K562 (cell line): Measurements from ENCODE around the gene TUBA4B. TPM values are rescaled to one million over a fixed set of nuclear protein-coding genes. Genes with fewer than 3 reads are reported as not detected.

Source experiments
- ATAC-seq: fragments of 200-7000 bp; cut with Tn5 transposase; 3 replicates; pipeline ENCODE4 v1.9.1; 2020; ENCODE audit warnings: moderate library complexity
- BruUV-seq: library from RNA; stranded (reverse); fragments of 400-500 nt; replicated peaks from 2 replicates; lab custom pipeline; 2021; lab: Mats Ljungman, UMichigan
- CTCF ChIA-PET: fragments of 300-600 bp; formaldehyde crosslinking; extraction: SDS; loops from one replicate; lab custom pipeline; 2021; ENCODE audit warnings: low intra/inter-chr PET ratio; lab: Yijun Ruan, JAX
- POLR2A ChIA-PET: fragments of 300-600, 350-650 bp; sonication (Branson Sonifier 250); formaldehyde crosslinking; extraction: SDS; loops from one replicate; lab custom pipeline; 2021; ENCODE audit warnings: antibody characterized with exemption, inconsistent platforms; lab: Yijun Ruan, JAX
- DNase-seq, 4 experiments: peaks; one replicate each; pipeline versions ENCODE4 v3.0.0 to v3.0.0-alpha.2; 2011 to 2018; ENCODE audit warnings: low spot score in 3 of 4, mixed read lengths in 3 of 4; ENCODE audit errors: extremely low read depth in 1 of 4
- FAIRE-seq: peaks from 2 replicates; lab custom pipeline; 2011; peaks lifted over from hg19 to GRCh38; lab: Jason Lieb, UNC
- H2AFZ ChIP-seq: 2 replicates; pipeline ENCODE4 v1.6.0; 2011; ENCODE audit warnings: low read depth, low read length, control low read depth, inconsistent platforms
- H3K27ac ChIP-seq: fragments of 200-600 bp; 3 replicates; pipeline ENCODE4 v1.8.0; 2011; ENCODE audit warnings: low read depth, mild to moderate bottlenecking, control low read depth, inconsistent platforms, low read length, moderate library complexity, mixed read lengths; ENCODE audit errors: extremely low read depth
- H3K27me3 ChIP-seq, 2 experiments: fragments of 300-600 bp in 1 of 2; 2 replicates in 1 of 2; 3 replicates in 1 of 2; pipeline versions ENCODE4 v1.6.0 to v1.8.0; 2011; ENCODE audit warnings: inconsistent platforms in 2 of 2, low read length in 2 of 2, mild to moderate bottlenecking in 1 of 2, mixed read lengths in 1 of 2, moderate library complexity in 1 of 2; ENCODE audit not compliant: control insufficient read depth in 2 of 2, insufficient read depth in 2 of 2
- H3K36me3 ChIP-seq: fragments of 300-600 bp; 3 replicates; pipeline ENCODE4 v1.8.0; 2011; ENCODE audit warnings: mild to moderate bottlenecking, low read length, inconsistent platforms; ENCODE audit not compliant: control insufficient read depth, insufficient read depth
- H3K4me1 ChIP-seq, 2 experiments: fragments of 200-600 bp in 1 of 2; replicated peaks in 1 of 2; 2 replicates in 1 of 2; 3 replicates in 1 of 2; pipeline versions ENCODE4 v1.5.1 to v1.8.0; 2011; ENCODE audit warnings: inconsistent platforms in 2 of 2, low read length in 2 of 2, mild to moderate bottlenecking in 1 of 2, mixed read lengths in 1 of 2, moderate library complexity in 1 of 2; ENCODE audit not compliant: control insufficient read depth in 2 of 2, insufficient read depth in 2 of 2
- H3K4me2 ChIP-seq: 2 replicates; pipeline ENCODE4 v1.6.1; 2011; ENCODE audit warnings: low read length, control low read depth, inconsistent platforms, mixed read lengths; ENCODE audit not compliant: insufficient read depth
- H3K4me3 ChIP-seq: fragments of 200-600 bp; sonication (generic), shearing (Covaris generic); 2 replicates; pipeline ENCODE4 v1.5.1; 2016; ENCODE audit warnings: control low read depth, inconsistent platforms
- H3K79me2 ChIP-seq: fragments of 200-600 bp; 3 replicates; pipeline ENCODE4 v1.8.0; 2011; ENCODE audit warnings: low read length, inconsistent platforms; ENCODE audit not compliant: control insufficient read depth, insufficient read depth
- H3K9ac ChIP-seq, 2 experiments: 2 replicates each; pipeline versions ENCODE4 v1.6.0 to v1.6.1; 2011; ENCODE audit warnings: low read depth in 2 of 2, low read length in 2 of 2, control low read depth in 1 of 2, inconsistent platforms in 1 of 2, mild to moderate bottlenecking in 1 of 2, mixed read lengths in 1 of 2; ENCODE audit not compliant: insufficient read depth in 1 of 2
- H3K9me1 ChIP-seq: one replicate; pipeline ENCODE4 v1.6.0; 2011; ENCODE audit warnings: inconsistent platforms, mild to moderate bottlenecking, low read length, moderate library complexity; ENCODE audit not compliant: control insufficient read depth, insufficient read depth
- H3K9me3 ChIP-seq: replicated peaks from 2 replicates; pipeline ENCODE4 v1.5.1; 2011; ENCODE audit warnings: low read depth, low read length, inconsistent platforms; ENCODE audit not compliant: control insufficient read depth, insufficient read depth
- H4K20me1 ChIP-seq: replicated peaks from 2 replicates; pipeline ENCODE4 v1.6.1; 2011; ENCODE audit warnings: low read length, inconsistent platforms, mixed read lengths; ENCODE audit not compliant: control insufficient read depth, insufficient read depth
- FOXA3 ChIP-seq, 2 experiments: fragments of 450-650 bp in 1 of 2; sonication (generic) in 1 of 2; formaldehyde crosslinking; IDR thresholded peaks in 1 of 2; conservative IDR thresholded peaks in 1 of 2; 2 replicates each; pipeline versions ENCODE4 v1.4.0 to v1.8.0; 2020 to 2022; ENCODE audit warnings: mild to moderate bottlenecking in 2 of 2, missing genetic modification reagents in 1 of 2
- NFE2 ChIP-seq: IDR thresholded peaks from 2 replicates; pipeline ENCODE4 v1.6.1; 2014; ENCODE audit warnings: antibody characterized with exemption, low read depth
- NR2C2 ChIP-seq, 2 experiments: fragments of 200-800 bp in 1 of 2; sonication (Bioruptor generic) in 1 of 2; sonication (generic) in 1 of 2; formaldehyde crosslinking in 1 of 2; IDR thresholded peaks; 2 replicates each; pipeline versions ENCODE4 v1.6.1 to v1.8.0; 2016 to 2022; ENCODE audit warnings: mild to moderate bottlenecking in 1 of 2, missing compliant biosample characterization in 1 of 2, missing genetic modification characterization in 1 of 2, missing genetic modification reagents in 1 of 2
- SUPT5H ChIP-seq: fragments of 450-650 bp; IDR thresholded peaks from 2 replicates; pipeline ENCODE4 v1.6.1; 2016
- U2AF1 ChIP-seq: fragments of 200-400 bp; formaldehyde crosslinking; optimal IDR thresholded peaks from 2 replicates; pipeline ENCODE3; 2017; ENCODE audit warnings: mild to moderate bottlenecking, low read depth, low read length, moderate library complexity
- ZMIZ1 ChIP-seq, 2 experiments: fragments of 150-350 bp in 1 of 2; IDR thresholded peaks; 2 replicates each; pipeline ENCODE4 v1.6.1; 2012 to 2016; ENCODE audit warnings: low read depth in 2 of 2, low read length in 2 of 2, mild to moderate bottlenecking in 1 of 2, moderate library complexity in 1 of 2
- ZNF124 ChIP-seq: sonication (generic); formaldehyde crosslinking; IDR thresholded peaks from 2 replicates; pipeline ENCODE4 v1.8.1; 2022; ENCODE audit warnings: missing genetic modification reagents
- ZNF318 ChIP-seq, 2 experiments: fragments of 450-650 bp; IDR thresholded peaks; 2 replicates each; pipeline ENCODE4 v1.6.1; 2016; ENCODE audit warnings: mild to moderate bottlenecking in 2 of 2, borderline replicate concordance in 1 of 2, low read depth in 1 of 2, moderate library complexity in 1 of 2
- ZNF408 ChIP-seq: fragments of 250-450 bp; sonication (Bioruptor Pico); IDR thresholded peaks from 2 replicates; pipeline ENCODE4 v1.4.0; 2020; ENCODE audit warnings: low read depth, mild to moderate bottlenecking, moderate library complexity
- ZNF785 ChIP-seq: fragments of 250-450 bp; sonication (Bioruptor Pico); IDR thresholded peaks from 2 replicates; pipeline ENCODE4 v1.4.0; 2020; ENCODE audit warnings: mild to moderate bottlenecking
- WGBS: fragments of 100-300 bp; shearing (Covaris generic); methylation state at CpG from one replicate; pipeline ENCODE4 v1.1.6; 2016; ENCODE audit warnings: low coverage, mixed read lengths; ENCODE audit not compliant: insufficient coverage; ENCODE audit errors: missing lambda C conversion rate; 5-methylcytosine and 5-hydroxymethylcytosine counted together
- in situ Hi-C: fragments of 300-500 bp; cut with MboI; formaldehyde crosslinking; loops from 4 replicates; pipeline ENCODE4 v1.15.0; 2018; ENCODE audit warnings: inconsistent platforms, mixed read lengths
- intact Hi-C: fragments of 100-400 bp; cut with micrococcal nuclease; formaldehyde crosslinking; loops from 2 replicates; pipeline ENCODE4 v1.14.2; 2022
- polyA plus RNA-seq, 8 experiments: library from polyadenylated mRNA; depleted of rRNA in 4 of 8; stranded (reverse) in 5 of 8; unstranded in 3 of 8; fragments of >200 nt; fragmentation: Nextera tagmentation in 2 of 8; fragmentation: Illumina TruSeq in 1 of 8; extraction: Ambion mirVana in 2 of 8; extraction: Trizol in 1 of 8; gene quantifications; 2 replicates each; pipeline versions ENCODE4 v1.2.1 to v1.2.3, GENCODE V29; 2011 to 2014; ENCODE audit warnings: inconsistent platforms in 1 of 8, missing spikeins in 1 of 8
- total RNA-seq, 7 experiments: library from RNA; depleted of rRNA in 6 of 7; stranded (reverse); fragments of >200 nt in 6 of 7; fragmentation: Illumina TruSeq in 2 of 7; extraction: Trizol in 2 of 7; gene quantifications; 2 replicates each; pipeline versions ENCODE4 v1.2.1 to v1.2.3, GENCODE V29; 2011 to 2021; ENCODE audit warnings: low replicate concordance in 1 of 7

The TUBA4B gene
- total and polyA plus RNA-seq, 9 of the 15 experiments (the other 6 are each of a cell fraction or from before 2014, with no cell fraction given) = 0.04 TPM; not detected in 8

- BruUV-seq = no TSS peak
- H3K27me3 ChIP-seq = no peaks in the 10 kb centered on the region
- 0 out of 2 replicates have a peak, but pooled peaks cover 2% of the 10 kb centered on the region for H4K20me1 ChIP-seq
- ChIA-PET CTCF (no interaction called here), POLR2A (interaction anchor here (0.8 to 1.6 kb wide), 3 partner anchors 8 to 11 kb away, joined by 3 to 6 read pairs (median 4); no protein-coding TSS in a partner anchor)
- H3K4me1 ChIP-seq = peaks cover 13 to 50% of the 10 kb centered on the region in 2 experiments; a peak in 4 of 5 replicates
- H3K4me2 ChIP-seq = no peak overlapping the region
- in situ Hi-C loops = no loop called here
- H3K9me3 ChIP-seq = no peaks in the 10 kb centered on the region
- no peak overlapping the region for H2AFZ ChIP-seq
- no peak for ATAC-seq
- FAIRE-seq = no peak
- intact Hi-C loops = no loop called here
- no peak overlapping the region; the same call in 2 of the 3 replicates for H3K27ac ChIP-seq
- 91% methylated on average over 6 of the region's 6 CpGs for WGBS
- no peaks in the 10 kb centered on the region for H3K9me1 ChIP-seq
- peak overlapping the region; percentile 20 to 55; a peak in 1 of 4 replicates for H3K9ac ChIP-seq
- peaks cover 70% of the 10 kb centered on the region for H3K36me3 ChIP-seq
- no peak for DNase-seq
- peaks cover 27% of the 10 kb centered on the region for H3K79me2 ChIP-seq
- no peak overlapping the region for H3K4me3 ChIP-seq
- no peak for TF ChIP-seq SUPT5H
- TF ChIP-seq FOXA3 (CRISPR knock-in tag; conservative IDR thresholded peaks at IDR 0.05 in 1 of 2, IDR thresholded peaks at IDR 0.05 in 1 of 2) = no peak
- no peak for TF ChIP-seq ZNF408
- no peak for TF ChIP-seq ZNF785
- TF ChIP-seq ZNF318 (IDR thresholded peaks at IDR 0.05; ENCODE audit: borderline replicate concordance in 1 of 2, low read depth in 1 of 2) = no peak
- TF ChIP-seq NFE2 = no peak
- TF ChIP-seq U2AF1 = no peak
- no peak for TF ChIP-seq ZMIZ1 (IDR thresholded peaks at IDR 0.05; ENCODE audit: low read depth in 2 of 2, low read length in 2 of 2)
- TF ChIP-seq ZNF124 = no peak
- TF ChIP-seq NR2C2 (CRISPR knock-in tag; IDR thresholded peaks at IDR 0.05) = no peak
- TF ChIP-seq NR2C2 (tag; IDR thresholded peaks at IDR 0.05) = no peak
These were observed 36.5 kb upstream of the TUBA4B start for GRCh38 chr2:219216535-219216915.
